VCaP (cell line): ENCODE measurements around the gene TSSK6.

Source experiments
- H3K27ac ChIP-seq: fragments of 450-650 bp; 2 replicates; pipeline ENCODE4 v1.5.1; 2017
- CTCF ChIP-seq: fragments of 450-650 bp; conservative IDR thresholded peaks from 2 replicates; pipeline ENCODE4 v1.5.1; 2017; ENCODE audit warnings: mild to moderate bottlenecking, moderate library complexity

Gene TSSK6

DNA sequence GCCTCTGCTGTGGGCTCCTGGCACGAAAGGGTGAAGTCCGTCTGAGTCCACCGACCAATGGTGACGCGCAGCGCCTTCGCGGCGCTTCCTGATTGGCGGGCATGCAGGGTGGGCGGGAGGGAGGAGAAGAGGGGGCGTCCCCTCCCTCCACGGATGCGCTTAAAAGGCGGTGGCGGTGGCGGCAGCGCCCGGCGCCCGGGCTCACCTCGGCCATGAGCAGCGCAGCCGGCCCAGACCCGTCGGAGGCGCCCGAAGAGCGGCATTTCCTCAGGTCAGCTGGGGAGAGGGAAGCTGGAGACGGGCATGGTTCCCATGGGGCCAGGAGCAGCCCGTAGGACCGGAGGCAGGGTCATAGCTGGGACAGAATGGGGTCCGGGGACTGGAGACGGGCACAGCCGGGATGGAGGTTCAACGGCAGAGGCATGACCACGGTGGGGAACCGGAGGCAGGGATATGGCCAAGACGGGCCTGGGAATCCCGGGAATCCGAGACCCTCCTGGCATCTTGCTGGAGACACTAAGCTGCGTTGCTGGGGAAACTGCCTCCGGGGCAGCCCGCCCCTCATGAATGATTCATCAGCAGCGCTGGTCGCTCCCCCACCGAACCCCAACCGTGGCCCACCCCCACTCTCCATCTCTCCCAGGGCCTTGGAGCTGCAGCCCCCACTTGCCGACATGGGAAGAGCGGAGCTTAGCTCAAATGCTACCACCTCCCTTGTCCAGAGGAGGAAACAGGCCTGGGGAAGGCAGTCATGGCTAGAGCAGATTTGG lies 13.6 kb upstream of the TSSK6 start, which contains the start of gene YJEFN3:
TSS of gene YJEFN3 (plus strand) at position 191 of the 770 bp plus-strand sequence. CDS start at position 213, 22 bp downstream.
- no peak for TF ChIP-seq CTCF
- no peak within 1 kb of the TSS for H3K27ac ChIP-seq

- no peak overlapping the region for H3K27ac ChIP-seq
- TF ChIP-seq CTCF: no peak
Observed at GRCh38 chr19:19527674-19528625, 12.6 kb upstream of the TSSK6 start.

- TF ChIP-seq CTCF: no peak
- H3K27ac ChIP-seq: no peak overlapping the region
Observed at GRCh38 chr19:19527371-19527656, 12.0 kb upstream of the TSSK6 start.

GRCh38 chr19:19526581-19527370 lies 11.4 kb upstream of the TSSK6 start:
- TF ChIP-seq CTCF: no peak
- H3K27ac ChIP-seq: no peak overlapping the region

DNA sequence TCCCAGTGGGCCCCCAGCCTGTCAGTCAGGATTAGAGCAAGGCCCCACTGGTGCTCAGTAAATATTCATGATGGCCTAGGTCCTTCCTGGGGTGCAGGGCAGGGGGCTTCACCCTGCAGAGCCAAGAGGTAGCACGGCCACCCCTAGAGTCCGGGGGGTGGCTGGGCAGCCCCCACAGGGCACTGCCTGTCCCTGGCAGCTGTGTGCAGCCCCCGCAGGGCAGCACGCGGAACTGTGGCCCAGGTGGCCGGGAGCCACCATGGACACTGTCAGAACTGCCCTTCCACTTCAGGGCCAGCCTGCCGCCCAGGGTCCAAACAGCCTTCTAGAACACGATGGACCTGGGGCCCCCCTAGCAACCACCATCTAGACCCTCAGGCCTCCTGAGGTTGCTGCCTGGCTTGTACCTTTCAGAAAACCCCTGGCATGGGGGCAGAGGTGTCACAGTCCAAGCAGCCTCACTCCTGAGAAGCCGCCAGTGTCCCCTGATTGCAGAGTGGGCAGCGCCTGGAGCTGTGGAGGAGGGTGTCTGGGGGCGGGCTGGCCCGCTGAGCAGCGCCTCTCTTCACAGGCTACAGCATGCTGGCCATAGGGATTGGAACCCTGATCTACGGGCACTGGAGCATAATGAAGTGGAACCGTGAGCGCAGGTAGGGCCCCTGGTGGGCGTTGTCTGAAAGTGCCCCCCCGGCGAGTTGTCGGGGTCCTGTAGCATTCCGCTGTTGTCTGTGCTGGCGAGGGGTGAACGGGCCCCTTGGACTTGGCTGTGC lies 10.4 kb upstream of the TSSK6 start:
- TF ChIP-seq CTCF: no peak
- H3K27ac ChIP-seq: no peak overlapping the region

DNA sequence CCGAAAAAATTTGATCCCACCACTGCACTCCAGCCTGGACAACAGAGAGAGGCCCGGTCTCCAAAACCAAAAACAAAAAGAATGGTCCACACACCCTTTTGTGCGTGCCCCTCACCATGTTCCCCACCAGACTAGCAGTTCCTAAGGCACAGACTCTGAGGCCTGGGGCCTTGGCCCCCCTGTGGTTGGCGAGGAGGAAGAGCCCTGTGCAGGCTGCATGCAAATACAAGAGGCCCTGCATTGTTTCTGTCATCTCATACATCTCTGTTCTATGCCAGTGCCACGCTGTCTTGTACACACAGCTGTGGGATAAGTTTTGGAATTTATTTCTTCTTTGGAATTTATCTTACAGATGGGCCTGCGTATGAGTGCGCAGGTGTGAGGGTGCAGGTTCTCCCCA lies 8.7 kb upstream of the TSSK6 start:
- no peak for TF ChIP-seq CTCF
- no peak overlapping the region for H3K27ac ChIP-seq
